DND-41 (cell line): Measurements from ENCODE around the gene SNX14.

ENCODE experiments used
- ATAC-seq: fragments of 200-7000 bp; cut with Tn5 transposase; 3 replicates; pipeline ENCODE4 v1.9.1; 2021; ENCODE audit warnings: low read depth; ENCODE audit not compliant: insufficient read depth
- DNase-seq: peaks from one replicate; pipeline ENCODE4 v3.0.0-alpha.2; 2020
- H2AFZ ChIP-seq: 2 replicates; pipeline ENCODE4 v1.6.0; 2012; ENCODE audit warnings: low read depth, low read length
- H3K27ac ChIP-seq: 2 replicates; pipeline ENCODE4 v1.5.1; 2012; ENCODE audit warnings: low read length, inconsistent platforms
- H3K27me3 ChIP-seq: fragments of 200-600 bp; sonication (generic); 2 replicates; pipeline ENCODE4 v1.6.0; 2012; ENCODE audit warnings: low read length, mild to moderate bottlenecking, inconsistent platforms; ENCODE audit not compliant: insufficient read depth, poor library complexity
- H3K36me3 ChIP-seq: 2 replicates; pipeline ENCODE4 v1.5.1; 2012; ENCODE audit warnings: low read length, inconsistent platforms; ENCODE audit not compliant: insufficient read depth
- H3K4me1 ChIP-seq: 2 replicates; pipeline ENCODE4 v1.5.1; 2012; ENCODE audit warnings: mild to moderate bottlenecking, low read length; ENCODE audit not compliant: insufficient read depth
- H3K4me2 ChIP-seq: 2 replicates; pipeline ENCODE4 v1.6.0; 2012; ENCODE audit warnings: mild to moderate bottlenecking, moderate library complexity, low read length, inconsistent platforms; ENCODE audit not compliant: insufficient read depth
- H3K4me3 ChIP-seq, 2 experiments: fragments of 200-600 bp in 1 of 2; shearing (Covaris generic) in 1 of 2; 2 replicates each; pipeline ENCODE4 v1.5.1; 2012 to 2016; ENCODE audit warnings: inconsistent platforms in 2 of 2, low read length in 2 of 2, mild to moderate bottlenecking in 2 of 2, low read depth in 1 of 2, moderate library complexity in 1 of 2
- H3K79me2 ChIP-seq: 2 replicates; pipeline ENCODE4 v1.6.0; 2012; ENCODE audit warnings: low read length, inconsistent platforms; ENCODE audit not compliant: insufficient read depth
- H3K9ac ChIP-seq: 2 replicates; pipeline ENCODE4 v1.6.0; 2012; ENCODE audit warnings: low read depth, mild to moderate bottlenecking, inconsistent platforms, low read length, moderate library complexity
- H3K9me3 ChIP-seq: 2 replicates; pipeline ENCODE4 v1.5.1; 2012; ENCODE audit warnings: low read length, moderate library complexity, mild to moderate bottlenecking, inconsistent platforms; ENCODE audit not compliant: insufficient read depth, severe bottlenecking
- H4K20me1 ChIP-seq: 2 replicates; pipeline ENCODE4 v1.6.0; 2012; ENCODE audit warnings: low read length; ENCODE audit not compliant: insufficient read depth
- CTCF ChIP-seq: IDR thresholded peaks from 2 replicates; pipeline ENCODE4 v1.5.1; 2012; ENCODE audit warnings: borderline replicate concordance, low read length, moderate library complexity, mild to moderate bottlenecking; ENCODE audit not compliant: poor library complexity, severe bottlenecking; ENCODE audit errors: extremely low read depth
- EZH2 ChIP-seq: IDR thresholded peaks from 3 replicates; pipeline ENCODE4 v1.6.1; 2012; ENCODE audit warnings: borderline replicate concordance, low read depth, mild to moderate bottlenecking, moderate library complexity, low read length, inconsistent platforms; ENCODE audit not compliant: severe bottlenecking

Gene SNX14

GRCh38 chr6:85468326-85468725, 125.3 kb downstream of the SNX14 start:
- Histone ChIP-seq H4K20me1 (no peaks in the 10 kb centered on the region), H3K9me3 (no peaks in the 10 kb centered on the region), H3K4me2 (no peak overlapping the region), H3K9ac (no peak overlapping the region), H2AFZ (no peak overlapping the region), H3K27me3 (no peaks in the 10 kb centered on the region), H3K4me1 (no peaks in the 10 kb centered on the region), H3K4me3 (no peak overlapping the region), H3K27ac (no peak overlapping the region), H3K79me2 (no peaks in the 10 kb centered on the region), H3K36me3 (no peaks in the 10 kb centered on the region)
- no peak for ATAC-seq
- DNase-seq = no peak
- TF ChIP-seq EZH2 (no peak), CTCF (no peak)

- no peaks in the 10 kb centered on the region for H3K27me3 ChIP-seq
- H3K27ac ChIP-seq = no peak overlapping the region
- no peak overlapping the region for H3K9ac ChIP-seq
- no peak overlapping the region for H2AFZ ChIP-seq
- H3K79me2 ChIP-seq = no peaks in the 10 kb centered on the region
- DNase-seq = no peak
- no peaks in the 10 kb centered on the region for H3K36me3 ChIP-seq
- no peak for ATAC-seq
- no peaks in the 10 kb centered on the region for H4K20me1 ChIP-seq
- H3K4me1 ChIP-seq = peaks cover 13% of the 10 kb centered on the region
- TF ChIP-seq EZH2 (no peak), CTCF (no peak)
- H3K4me3 ChIP-seq = no peak overlapping the region
- H3K9me3 ChIP-seq = no peaks in the 10 kb centered on the region
- no peak overlapping the region for H3K4me2 ChIP-seq
Measured at GRCh38 chr6:85465762-85466161, 127.9 kb downstream of the SNX14 start.

- ATAC-seq (no peak), DNase-seq (no peak)
- H3K4me3 ChIP-seq = no peak overlapping the region
- no peak overlapping the region for H3K27ac ChIP-seq
- no peak for TF ChIP-seq EZH2
- TF ChIP-seq CTCF = no peak
- H3K9me3 ChIP-seq = no peaks in the 10 kb centered on the region
- H3K4me1 ChIP-seq = peaks cover 17% of the 10 kb centered on the region
- no peaks in the 10 kb centered on the region for H3K79me2 ChIP-seq
- no peak overlapping the region for H3K9ac ChIP-seq
- no peaks in the 10 kb centered on the region for H3K36me3 ChIP-seq
- H4K20me1 ChIP-seq = no peaks in the 10 kb centered on the region
- H3K27me3 ChIP-seq = no peaks in the 10 kb centered on the region
- H2AFZ ChIP-seq = no peak overlapping the region
- no peak overlapping the region for H3K4me2 ChIP-seq
Measured at GRCh38 chr6:85464722-85465150, 128.9 kb downstream of the SNX14 start.

GRCh38 chr6:85464260-85464644, 129.4 kb downstream of the SNX14 start:
- TF ChIP-seq EZH2 (no peak), CTCF (no peak)
- no peaks in the 10 kb centered on the region for H3K27me3 ChIP-seq
- no peaks in the 10 kb centered on the region for H3K79me2 ChIP-seq
- H3K9me3 ChIP-seq = no peaks in the 10 kb centered on the region
- H3K4me1 ChIP-seq = peaks cover 17% of the 10 kb centered on the region
- H4K20me1 ChIP-seq = no peaks in the 10 kb centered on the region
- DNase-seq = no peak
- H2AFZ ChIP-seq = no peak overlapping the region
- no peaks in the 10 kb centered on the region for H3K36me3 ChIP-seq
- no peak overlapping the region for H3K4me2 ChIP-seq
- no peak overlapping the region for H3K4me3 ChIP-seq
- H3K9ac ChIP-seq = no peak overlapping the region
- no peak for ATAC-seq
- H3K27ac ChIP-seq = no peak overlapping the region
